ENCODE data around the gene ABLIM2.

GRCh38 chr4:8152865-8153257 is 5.8 kb downstream of the ABLIM2 start:
- no peak for TF ChIP-seq ZNF496 (CRISPR knock-in tag; IDR thresholded peaks at IDR 0.05; ENCODE audit: insufficient replicate concordance)
- TF ChIP-seq WIZ (CRISPR knock-in tag; IDR thresholded peaks at IDR 0.05): no peak
- no peak for TF ChIP-seq ZNF317 (CRISPR knock-in tag; IDR thresholded peaks at IDR 0.05)
- no peak for TF ChIP-seq SOX13 (IDR thresholded peaks at IDR 0.05)
- no peak for TF ChIP-seq SOX13 (CRISPR knock-in tag; conservative IDR thresholded peaks at IDR 0.05 in 1 of 2, IDR thresholded peaks at IDR 0.05 in 1 of 2)
- no peak for TF ChIP-seq JUND (CRISPR knock-in tag; IDR thresholded peaks at IDR 0.05)
- no peak for TF ChIP-seq EZH2 (conservative IDR thresholded peaks at IDR 0.05; ENCODE audit: low read depth, low read length)
- no peak for TF ChIP-seq ZNF460 (CRISPR knock-in tag; IDR thresholded peaks at IDR 0.05; ENCODE audit: borderline replicate concordance)
- TF ChIP-seq POLR2A (IDR thresholded peaks at IDR 0.05; ENCODE audit: insufficient read depth in 1 of 2, low read depth in 2 of 2, low read length in 2 of 2): no peak
- TF ChIP-seq ZNF232 (CRISPR knock-in tag; IDR thresholded peaks at IDR 0.05; ENCODE audit: borderline replicate concordance): no peak

Measured in HepG2 (cell line).